Activated T-helper 1 cell treated with Interleukin-2 at 50 U/mL for 16 hours (primary cell): ENCODE results near the gene COL27A1.

Source experiments
- DNase-seq: peaks from one replicate; pipeline ENCODE4 v3.0.0-alpha.2; 2020; ENCODE audit warnings: low read depth

COL27A1 gene

DNA sequence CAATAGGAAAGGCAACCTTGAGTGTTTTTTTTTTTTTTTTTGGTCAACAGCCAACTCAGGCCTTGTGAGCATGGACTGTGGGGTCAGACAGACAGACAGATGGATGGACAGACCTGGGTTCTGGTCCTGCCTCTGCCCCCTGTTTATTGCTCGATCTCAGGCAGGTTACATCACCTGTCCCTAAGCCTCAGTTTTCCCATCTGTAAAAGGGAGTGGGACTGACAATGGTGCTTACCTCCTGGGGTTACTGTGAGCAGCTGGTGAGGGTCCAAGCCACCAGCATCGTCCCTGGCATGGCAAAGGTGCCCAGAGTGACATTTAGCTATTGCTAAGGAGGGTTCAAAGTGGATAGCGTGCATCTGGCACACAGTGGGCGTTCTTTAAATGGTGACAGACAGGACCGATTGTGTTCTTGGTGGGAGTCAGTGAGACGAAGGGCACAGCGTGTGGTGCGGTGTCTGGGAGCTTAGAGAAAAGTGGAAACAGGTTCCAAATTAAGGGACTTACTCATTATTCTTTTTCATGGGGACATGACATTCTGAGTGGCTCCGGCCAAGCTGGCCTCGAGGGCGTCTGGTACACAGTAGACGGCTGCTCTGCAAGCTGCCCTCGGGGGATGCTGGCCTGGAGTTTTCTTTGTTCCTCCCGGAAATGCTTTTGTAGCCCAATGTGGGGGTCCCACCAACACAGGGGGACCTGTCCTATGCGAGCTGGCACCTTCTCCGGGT lies 72.1 kb downstream of the COL27A1 start:
- DNase-seq = no peak

DNA sequence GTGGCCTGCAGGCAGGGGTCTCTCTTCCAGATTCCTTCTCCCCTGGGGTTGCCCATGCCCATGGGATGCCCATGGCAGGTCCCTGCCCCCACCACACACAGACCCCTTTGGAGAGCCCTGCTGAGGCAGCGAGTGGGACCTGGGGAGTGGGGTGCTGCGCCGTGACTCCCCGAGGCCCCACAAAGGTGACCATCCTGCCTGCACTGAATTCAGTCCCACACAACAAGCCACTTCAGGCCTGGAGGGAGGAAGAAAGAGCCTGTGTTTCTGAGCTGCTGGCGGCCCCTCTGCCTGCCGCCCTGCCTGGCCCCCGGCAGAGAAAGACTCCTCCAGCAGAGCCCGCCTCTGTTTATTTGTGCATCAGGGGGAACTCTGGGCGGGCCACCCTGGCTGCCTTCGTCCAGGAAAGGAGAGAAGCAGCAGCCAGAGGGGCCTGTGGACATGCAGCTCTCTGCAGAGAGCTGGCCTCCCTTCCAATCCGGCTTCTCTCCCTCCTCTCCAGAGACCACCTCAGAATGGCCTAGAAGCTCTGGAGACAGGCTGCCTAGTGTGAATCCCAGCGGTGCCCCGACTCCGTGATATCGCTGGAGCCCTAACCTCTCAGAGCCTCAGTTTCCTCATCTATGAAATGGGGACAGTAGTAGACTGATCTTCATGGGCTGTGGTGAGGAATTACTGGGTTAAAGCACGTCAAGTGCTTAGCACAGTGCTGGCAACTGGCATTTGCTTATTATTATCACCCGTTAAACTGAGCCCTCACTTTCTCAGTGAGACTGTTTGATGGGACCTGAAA lies 72.9 kb downstream of the COL27A1 start:
- no peak for DNase-seq

GRCh38 chr9:114229295-114229694 lies 74.0 kb downstream of the COL27A1 start:
- no peak for DNase-seq

DNA sequence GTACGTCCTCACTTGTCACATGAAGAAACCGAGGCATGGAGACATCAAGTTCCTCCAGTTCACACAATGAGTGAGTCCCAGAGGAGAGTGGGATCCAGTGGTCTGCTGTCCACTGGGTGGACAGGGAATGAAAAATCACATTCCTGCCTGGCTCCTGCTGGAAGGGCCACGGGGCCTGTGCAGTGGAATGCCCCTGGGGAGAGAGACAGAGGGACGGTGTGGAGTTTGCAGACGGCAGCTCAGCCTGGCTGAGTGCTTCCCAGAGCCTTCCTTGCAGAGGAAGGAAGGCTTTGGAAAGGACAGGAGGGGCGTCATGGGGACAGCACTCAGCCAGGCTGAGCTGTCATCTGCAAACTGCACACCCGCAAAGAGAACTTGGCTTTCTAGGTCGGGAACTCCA lies 74.7 kb downstream of the COL27A1 start:
- DNase-seq = no peak

DNA sequence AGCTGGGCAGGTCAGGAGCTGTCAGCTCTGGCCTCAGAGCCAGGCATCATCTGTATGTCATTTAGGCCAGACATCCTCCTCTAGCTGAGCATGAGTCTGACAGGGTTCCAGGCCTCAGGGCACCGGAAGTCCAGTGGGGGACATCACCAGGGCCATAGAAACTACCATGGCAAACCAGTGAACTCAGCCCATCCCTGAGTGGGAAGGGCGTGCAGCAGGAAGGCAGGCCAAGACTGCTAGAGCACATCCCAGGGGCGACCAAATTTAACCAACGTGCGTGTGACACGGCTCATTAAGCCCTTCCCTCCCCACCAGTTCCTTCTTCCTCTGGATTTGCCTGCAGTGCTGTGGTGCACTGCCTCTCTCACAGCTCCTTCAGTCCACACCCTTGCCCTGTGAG lies 75.9 kb downstream of the COL27A1 start:
- DNase-seq = no peak

DNA sequence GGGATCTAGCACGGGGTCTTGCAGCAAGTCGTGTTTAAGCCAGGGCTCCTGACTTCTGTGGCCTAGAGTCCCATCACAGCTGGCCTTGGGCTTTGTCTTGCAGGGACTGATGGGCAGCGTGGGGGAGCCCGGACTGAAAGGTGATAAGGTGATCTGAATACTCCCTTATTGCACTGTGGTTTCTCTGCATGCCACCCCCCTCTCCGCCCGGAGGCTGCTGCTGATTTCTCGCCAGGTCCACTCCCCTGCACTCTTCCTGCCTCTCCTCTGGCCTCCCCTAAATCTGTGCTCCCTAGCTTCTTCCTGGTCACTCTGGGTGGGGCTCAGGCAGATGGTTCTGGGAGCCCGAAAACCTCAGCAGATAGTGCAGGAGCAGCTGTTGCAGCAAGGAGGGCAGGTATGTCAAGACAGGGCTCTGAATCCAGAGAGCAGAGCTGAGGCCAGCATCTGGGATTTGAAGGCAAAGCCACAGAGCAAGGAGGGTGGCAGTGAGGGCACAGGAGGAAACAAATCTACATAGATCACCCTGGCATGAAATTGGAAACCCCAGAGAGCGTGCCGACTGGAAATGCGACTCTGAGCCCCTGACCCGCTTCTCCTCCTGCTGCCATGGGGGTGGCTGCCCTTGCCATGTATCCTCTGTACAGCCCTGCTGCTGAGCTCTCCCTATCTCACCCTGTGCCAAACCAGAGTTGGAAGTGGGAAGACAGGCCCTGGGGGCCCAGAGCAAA lies 76.5 kb downstream of the COL27A1 start:
- no peak for DNase-seq

- no peak for DNase-seq
These were observed 78.3 kb downstream of the COL27A1 start for GRCh38 chr9:114233491-114234185.

- DNase-seq = no peak
These were observed 79.8 kb downstream of the COL27A1 start for GRCh38 chr9:114235033-114235661.

DNA sequence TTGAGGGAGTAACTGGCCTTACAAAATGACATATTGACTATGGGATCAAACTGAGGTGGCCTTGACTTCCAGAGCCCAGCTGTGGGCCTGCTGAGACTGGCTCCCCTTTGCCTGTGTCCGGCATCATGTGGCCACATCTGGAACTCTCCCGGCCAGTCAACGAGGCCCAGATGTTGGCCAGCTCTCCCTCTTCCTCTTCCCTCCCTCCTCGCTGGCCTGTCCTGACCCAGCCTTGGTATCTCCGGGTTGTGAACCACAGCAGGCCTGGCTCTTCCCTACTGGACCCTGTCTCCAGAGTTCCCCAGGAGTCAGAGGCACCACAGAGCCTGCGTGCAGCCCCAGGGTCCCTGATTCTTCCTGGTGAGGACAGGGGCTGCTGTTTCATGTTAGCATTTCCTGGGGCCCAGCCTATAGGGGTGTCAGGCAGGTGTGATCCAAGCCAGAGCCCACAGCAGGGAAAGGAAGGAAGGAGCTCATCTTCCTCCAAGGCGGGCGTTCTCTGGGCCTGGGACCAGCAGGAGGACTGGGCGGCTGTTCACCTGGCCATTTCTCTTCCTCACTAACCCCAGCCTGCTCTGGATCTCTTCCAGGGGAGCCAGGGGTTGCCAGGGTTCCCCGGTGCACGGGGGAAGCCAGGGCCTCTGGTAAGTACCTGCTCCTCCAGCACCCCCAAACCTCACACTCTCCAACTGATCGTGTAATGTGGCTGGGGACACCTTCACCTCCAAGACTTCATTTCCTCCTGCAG lies 81.2 kb downstream of the COL27A1 start:
- DNase-seq = no peak

DNA sequence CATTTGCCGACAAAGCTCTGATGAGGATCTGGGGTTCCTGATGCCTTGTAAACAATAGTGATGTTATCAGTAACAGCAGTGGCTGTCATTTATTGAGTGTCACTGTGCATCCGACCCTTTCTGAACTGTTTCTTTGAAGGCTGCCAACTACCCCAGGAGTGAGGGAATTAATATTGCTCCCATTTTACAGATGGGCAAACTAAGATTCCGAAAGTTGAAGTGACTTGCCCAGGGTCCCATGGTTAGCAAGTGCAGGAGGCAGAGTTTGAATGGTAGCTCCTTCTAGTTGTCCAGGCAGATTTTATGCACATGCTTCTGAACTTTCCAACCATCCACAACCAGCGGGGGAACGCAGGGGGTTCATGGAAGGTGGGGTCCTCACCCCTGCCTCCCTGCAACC lies 81.9 kb downstream of the COL27A1 start:
- no peak for DNase-seq

DNA sequence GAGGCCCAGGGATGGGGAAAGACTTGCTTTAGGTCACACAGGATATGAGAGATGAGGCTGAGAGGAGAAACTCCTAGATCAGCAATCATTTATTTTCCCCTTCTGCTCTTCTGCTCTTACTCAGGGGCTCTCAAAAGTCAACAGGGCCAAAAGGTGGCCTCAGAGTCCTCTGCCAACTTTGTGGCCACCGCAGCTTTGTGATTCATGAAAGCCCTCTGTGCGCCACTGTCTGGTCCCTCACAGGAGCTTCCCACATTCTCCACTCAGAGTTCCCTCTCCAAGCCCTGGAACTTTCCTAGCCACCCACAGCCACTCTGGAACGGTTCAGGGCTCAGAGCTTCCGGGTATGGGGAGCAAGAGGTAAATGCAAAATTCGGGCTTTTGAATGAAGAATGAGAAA lies 82.4 kb downstream of the COL27A1 start:
- DNase-seq = no peak

- DNase-seq = no peak
These were observed 83.1 kb downstream of the COL27A1 start for GRCh38 chr9:114238472-114238871.

- DNase-seq = no peak
These were observed 83.8 kb downstream of the COL27A1 start for GRCh38 chr9:114238891-114239875.

- no peak for DNase-seq
These were observed 84.9 kb downstream of the COL27A1 start for GRCh38 chr9:114240216-114240615.

GRCh38 chr9:114240647-114241558 lies 85.6 kb downstream of the COL27A1 start:
- DNase-seq = no peak

DNA sequence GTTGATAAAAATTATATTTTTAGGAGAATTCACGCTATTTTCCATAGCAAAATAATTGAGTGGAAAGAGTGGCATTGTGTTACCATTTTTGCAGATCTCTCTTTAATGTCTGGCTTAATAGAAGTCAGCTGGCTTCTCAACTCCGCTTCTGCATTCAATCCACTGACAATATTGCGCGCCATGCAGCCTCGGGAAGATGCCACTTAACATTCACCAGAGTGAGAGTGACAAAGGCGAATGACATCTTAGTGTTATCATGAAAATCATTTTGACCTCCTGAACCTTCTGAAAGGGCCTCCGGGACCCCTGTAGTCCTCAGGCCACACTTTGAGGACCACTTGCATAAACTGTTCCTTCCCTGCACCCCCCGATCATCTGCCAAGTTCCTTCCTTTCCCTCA lies 87.5 kb downstream of the COL27A1 start:
- DNase-seq = no peak

DNA sequence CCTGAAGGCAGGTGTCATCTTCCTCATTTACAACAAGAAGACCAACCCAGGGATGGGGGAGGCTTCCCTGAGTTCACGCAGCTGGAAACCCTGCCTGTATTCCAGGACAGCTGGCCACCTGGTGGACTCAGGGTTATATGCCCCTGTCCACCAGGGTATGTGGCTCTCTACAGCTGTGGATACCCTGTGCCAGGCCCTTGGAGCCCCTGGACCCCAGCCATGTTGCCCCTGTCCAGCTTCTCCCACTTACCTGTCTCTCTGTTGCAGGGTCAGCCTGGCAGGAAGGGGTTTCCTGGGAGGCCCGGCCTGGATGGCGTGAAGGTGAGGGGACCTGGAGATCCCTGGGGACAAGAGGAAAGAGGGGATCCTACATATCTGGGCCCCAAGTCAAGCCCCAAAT lies 87.9 kb downstream of the COL27A1 start:
- no peak for DNase-seq

DNA sequence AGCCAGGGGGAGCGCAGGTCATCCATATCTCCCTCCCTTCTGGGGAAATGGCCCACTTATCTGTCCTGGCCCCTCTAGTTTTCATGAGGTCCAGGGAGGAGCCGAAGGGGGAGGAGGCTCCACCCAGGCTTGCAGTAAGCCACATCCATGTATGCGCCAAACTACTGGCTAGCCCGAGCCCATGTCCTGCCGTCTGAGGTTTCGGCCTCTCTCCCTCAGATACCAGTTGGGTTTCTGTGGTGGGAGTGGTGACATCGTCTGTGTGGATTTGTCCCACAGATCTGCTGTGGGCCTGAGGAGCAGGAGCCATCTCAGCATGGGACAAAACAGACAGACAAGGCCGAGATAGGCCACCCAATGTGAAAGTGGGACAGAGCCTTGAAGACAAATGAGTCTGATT lies 89.2 kb downstream of the COL27A1 start:
- no peak for DNase-seq

- no peak for DNase-seq
These were observed 91.2 kb downstream of the COL27A1 start for GRCh38 chr9:114246558-114246957.
